IPS-18a (cell line): ENCODE data around the gene NADSYN1.
"Not testable (repeated sequence)": the region's sequence is repeated elsewhere in the genome, so short reads cannot be mapped to it uniquely, and the experiment has no call there.

ENCODE experiments used
- H3K27ac ChIP-seq: one replicate; pipeline ENCODE4 v1.5.1; 2013; ENCODE audit warnings: low read length
- H3K27me3 ChIP-seq: one replicate; pipeline ENCODE4 v1.6.1; 2013; ENCODE audit warnings: mild to moderate bottlenecking, low read length; ENCODE audit not compliant: control insufficient read depth, insufficient read depth
- H3K36me3 ChIP-seq: one replicate; pipeline ENCODE4 v1.6.1; 2013; ENCODE audit warnings: low read depth, low read length; ENCODE audit not compliant: control insufficient read depth
- H3K4me1 ChIP-seq: one replicate; pipeline ENCODE4 v1.6.1; 2013; ENCODE audit warnings: low read depth, low read length; ENCODE audit not compliant: control insufficient read depth
- H3K4me3 ChIP-seq: one replicate; pipeline ENCODE4 v1.5.1; 2013; ENCODE audit warnings: low read length
- H3K9ac ChIP-seq: one replicate; pipeline ENCODE4 v1.6.1; 2013; ENCODE audit warnings: mild to moderate bottlenecking, low read length, moderate library complexity
- H3K9me3 ChIP-seq: one replicate; pipeline ENCODE4 v1.6.1; 2013; ENCODE audit warnings: low read depth, low read length; ENCODE audit not compliant: control insufficient read depth

The NADSYN1 gene

DNA sequence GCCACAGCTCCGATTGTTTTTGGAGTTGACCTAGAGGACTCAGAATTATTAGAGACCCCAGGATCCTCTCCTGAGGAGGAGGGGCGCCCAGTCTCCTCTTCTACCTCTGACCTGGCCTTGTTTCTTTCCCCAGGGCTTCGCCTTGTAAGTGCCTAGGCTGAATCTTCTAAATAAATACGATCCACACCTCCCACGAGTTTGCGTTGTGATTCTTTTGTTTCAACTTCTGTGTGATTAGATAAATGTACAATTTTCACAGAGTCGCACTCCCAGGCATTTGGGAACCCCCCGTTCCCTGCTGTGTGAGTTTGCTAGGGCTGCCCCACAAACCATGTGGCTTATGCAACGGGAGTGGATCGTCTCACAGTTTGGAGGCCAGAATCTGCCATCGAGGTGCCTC lies 86.0 kb downstream of the NADSYN1 start:
- Histone ChIP-seq H3K4me3 (no peak overlapping the region), H3K9me3 (no peaks in the 10 kb centered on the region), H3K9ac (no peak overlapping the region), H3K27ac (no peak overlapping the region), H3K4me1 (no peaks in the 10 kb centered on the region), H3K36me3 (no peaks in the 10 kb centered on the region), H3K27me3 (no peaks in the 10 kb centered on the region)

GRCh38 chr11:71539971-71540370 lies 87.0 kb downstream of the NADSYN1 start:
- H3K4me3 ChIP-seq, H3K4me1 ChIP-seq: not testable (repeated sequence)

DNA sequence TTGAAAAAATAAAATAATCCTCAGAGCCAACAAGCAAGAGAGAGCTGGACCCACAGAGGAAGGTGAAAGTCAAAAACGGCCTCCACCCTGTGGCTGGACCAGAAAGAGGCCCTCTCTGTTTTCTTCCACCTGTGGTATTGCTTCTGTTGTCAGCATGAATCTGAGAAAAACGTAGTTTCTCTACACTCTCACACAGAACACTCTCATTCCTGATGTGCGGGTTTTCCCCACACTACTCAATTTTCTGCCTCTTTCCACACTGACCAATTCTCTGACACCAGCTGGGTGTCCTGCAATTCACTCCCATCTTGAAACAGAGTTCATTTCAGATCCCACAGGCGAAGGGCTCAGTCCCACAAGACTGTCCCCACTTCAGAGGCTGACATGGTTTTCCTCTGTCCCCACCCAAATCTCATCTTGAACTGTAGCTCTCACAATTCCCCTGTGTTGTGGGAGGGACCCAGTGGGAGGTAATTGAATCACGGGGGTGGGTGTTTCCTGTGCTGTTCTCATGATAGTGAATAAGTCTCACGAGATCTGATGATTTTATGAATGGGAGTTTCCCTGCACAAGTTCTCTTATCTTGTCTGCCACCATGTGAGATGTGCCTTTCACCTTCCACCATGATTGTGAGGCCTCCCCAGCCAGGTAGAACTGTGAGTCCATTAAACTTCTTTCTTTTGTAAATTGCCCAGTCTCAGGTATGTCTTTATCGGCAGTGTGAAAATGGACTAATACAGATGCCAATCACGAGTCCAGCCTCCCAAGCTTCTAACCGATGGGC lies 87.7 kb downstream of the NADSYN1 start:
- not testable (repeated sequence) for H3K9me3 ChIP-seq, H3K36me3 ChIP-seq, H3K4me3 ChIP-seq, H3K27me3 ChIP-seq, H3K27ac ChIP-seq, H3K4me1 ChIP-seq, H3K9ac ChIP-seq

More at GRCh38 chr11:71539971-71540370, 87.0 kb downstream of the NADSYN1 start:
- not testable (repeated sequence) for H3K9me3 ChIP-seq, H3K9ac ChIP-seq, H3K27ac ChIP-seq, H3K36me3 ChIP-seq, H3K27me3 ChIP-seq

DNA sequence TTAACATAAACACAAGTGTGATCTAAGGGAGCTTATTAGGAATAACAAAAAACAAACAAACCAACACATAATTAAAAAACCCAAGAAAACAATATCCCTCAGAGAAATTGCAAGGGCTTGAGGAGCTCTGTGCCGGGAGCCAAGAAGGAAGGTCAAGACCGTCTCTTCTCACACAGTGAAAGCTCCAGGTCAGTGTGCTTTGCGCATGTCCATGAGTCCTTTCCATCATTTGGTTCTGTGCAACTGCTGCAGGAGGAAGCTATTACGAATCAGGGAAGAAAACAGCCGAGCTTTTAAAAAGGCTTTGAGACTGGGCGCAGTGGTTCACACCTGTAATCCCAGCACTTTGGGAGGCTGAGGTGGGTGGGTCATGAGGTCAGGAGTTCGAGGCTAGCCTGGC lies 89.4 kb downstream of the NADSYN1 start:
- Histone ChIP-seq H3K9me3 (no peaks in the 10 kb centered on the region), H3K4me3 (no peak overlapping the region), H3K9ac (no peak overlapping the region), H3K27me3 (no peaks in the 10 kb centered on the region), H3K4me1 (no peaks in the 10 kb centered on the region), H3K27ac (no peak overlapping the region), H3K36me3 (no peaks in the 10 kb centered on the region)

DNA sequence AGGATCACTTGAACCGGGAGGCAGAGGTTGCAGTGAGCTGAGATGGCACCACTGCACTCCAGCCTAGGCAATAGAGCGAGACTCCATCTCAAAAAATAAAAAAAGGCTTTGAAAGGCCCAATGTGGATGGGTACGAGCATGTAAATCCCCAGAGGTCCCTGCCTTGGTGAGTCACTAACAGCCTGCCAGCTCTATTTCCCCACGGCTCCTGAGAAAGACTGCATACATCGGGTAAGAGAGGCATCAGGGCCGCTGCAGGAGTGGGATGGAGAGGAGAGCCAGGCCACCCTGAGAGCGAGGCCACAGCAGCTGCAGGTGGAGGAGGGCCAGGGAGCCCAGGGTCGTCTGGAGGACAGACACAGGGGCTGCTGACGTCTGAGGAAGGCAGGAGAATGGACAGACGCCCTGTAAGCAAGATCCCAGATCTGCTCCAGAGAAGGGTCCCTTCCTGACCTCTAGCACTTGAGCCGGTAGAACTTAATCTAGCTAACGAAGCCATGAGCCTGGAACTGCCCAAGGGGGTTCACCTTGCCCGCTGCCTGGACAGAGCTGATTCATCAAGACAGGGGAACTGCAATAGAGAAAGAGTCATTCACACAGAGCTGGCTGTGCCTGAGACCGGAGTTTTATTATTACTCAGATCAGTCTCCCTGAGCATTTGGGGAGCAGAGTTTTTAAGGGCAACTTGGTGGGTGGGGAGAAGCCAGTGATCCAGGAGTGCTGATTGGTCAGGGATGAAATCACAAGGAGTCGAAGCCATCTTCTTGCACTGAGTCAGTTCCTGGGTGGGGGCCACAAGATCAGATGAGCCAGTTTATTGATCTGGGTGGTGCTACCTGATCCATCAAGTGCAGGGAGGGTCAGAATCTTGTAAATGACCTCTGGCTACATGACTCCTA lies 90.1 kb downstream of the NADSYN1 start:
- no peak overlapping the region for H3K9ac ChIP-seq
- H3K4me3 ChIP-seq, result no peak overlapping the region
- no peaks in the 10 kb centered on the region for H3K4me1 ChIP-seq
- H3K36me3 ChIP-seq, result no peaks in the 10 kb centered on the region
- no peaks in the 10 kb centered on the region for H3K9me3 ChIP-seq
- no peak overlapping the region for H3K27ac ChIP-seq
- no peaks in the 10 kb centered on the region for H3K27me3 ChIP-seq

GRCh38 chr11:71543866-71544265 lies 90.9 kb downstream of the NADSYN1 start:
- Histone ChIP-seq H3K9ac (no peak overlapping the region), H3K4me1 (no peaks in the 10 kb centered on the region), H3K27ac (no peak overlapping the region), H3K27me3 (no peaks in the 10 kb centered on the region), H3K36me3 (no peaks in the 10 kb centered on the region), H3K4me3 (no peak overlapping the region), H3K9me3 (no peaks in the 10 kb centered on the region)

DNA sequence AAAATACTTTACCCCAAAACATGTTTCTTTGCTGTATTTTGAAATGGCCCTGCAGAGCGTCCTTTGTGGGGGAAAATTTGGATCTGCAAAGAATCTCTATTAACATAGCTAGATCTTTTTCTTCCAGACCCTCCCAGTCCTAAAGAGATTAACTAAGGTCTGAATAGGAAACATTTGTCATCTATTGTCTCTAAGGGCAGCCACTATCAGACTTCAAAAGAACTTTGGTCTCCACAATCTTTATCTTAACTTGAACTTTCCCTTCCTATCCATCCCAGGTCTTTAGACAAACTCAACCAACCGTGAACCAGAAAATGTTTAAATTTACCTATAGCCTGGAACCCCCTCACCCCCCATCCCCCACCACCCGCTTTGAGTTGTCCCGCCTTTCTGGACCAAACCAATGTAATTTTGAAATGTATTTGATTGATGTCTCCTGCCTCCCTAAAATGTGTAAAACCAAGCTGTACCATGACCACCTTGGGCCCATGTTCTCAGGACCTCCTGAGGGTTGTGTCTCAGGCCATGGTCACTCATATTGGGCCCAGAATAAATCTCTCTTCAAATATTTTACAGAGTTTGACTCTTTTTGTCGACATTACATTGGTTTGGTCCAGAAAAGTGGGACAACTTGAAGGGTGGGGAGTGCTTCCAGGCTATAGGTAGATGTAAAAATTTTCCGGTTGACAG lies 91.7 kb downstream of the NADSYN1 start:
- H3K4me1 ChIP-seq, result no peaks in the 10 kb centered on the region
- H3K36me3 ChIP-seq, result no peaks in the 10 kb centered on the region
- H3K9me3 ChIP-seq, result no peaks in the 10 kb centered on the region
- no peak overlapping the region for H3K9ac ChIP-seq
- H3K27ac ChIP-seq, result no peak overlapping the region
- no peak overlapping the region for H3K4me3 ChIP-seq
- no peaks in the 10 kb centered on the region for H3K27me3 ChIP-seq

GRCh38 chr11:71545405-71545966 lies 92.5 kb downstream of the NADSYN1 start:
- H3K27me3 ChIP-seq, result no peaks in the 10 kb centered on the region
- H3K4me3 ChIP-seq, result no peak overlapping the region
- H3K36me3 ChIP-seq, result no peaks in the 10 kb centered on the region
- no peaks in the 10 kb centered on the region for H3K4me1 ChIP-seq
- H3K9me3 ChIP-seq, result no peaks in the 10 kb centered on the region
- no peak overlapping the region for H3K27ac ChIP-seq
- no peak overlapping the region for H3K9ac ChIP-seq

- H3K36me3 ChIP-seq, result no peaks in the 10 kb centered on the region
- no peaks in the 10 kb centered on the region for H3K9me3 ChIP-seq
- H3K27me3 ChIP-seq, result no peaks in the 10 kb centered on the region
- no peak within 1 kb of the TSS for H3K4me3 ChIP-seq
- no peaks in the 10 kb centered on the region for H3K4me1 ChIP-seq
- no peak within 1 kb of the TSS for H3K9ac ChIP-seq
- no peak within 1 kb of the TSS for H3K27ac ChIP-seq
Measured at GRCh38 chr11:71548120-71548519, 95.1 kb downstream of the NADSYN1 start, which contains the start of gene KRTAP5-9. TSS of gene KRTAP5-9 (plus strand) at chr11:71548420. CDS start at chr11:71548658, 238 bp downstream.

GRCh38 chr11:71548716-71549151 lies 95.7 kb downstream of the NADSYN1 start:
- Histone ChIP-seq H3K27me3 (no peaks in the 10 kb centered on the region), H3K4me1 (no peaks in the 10 kb centered on the region), H3K4me3 (no peak overlapping the region), H3K9ac (no peak overlapping the region), H3K27ac (no peak overlapping the region), H3K9me3 (no peaks in the 10 kb centered on the region), H3K36me3 (no peaks in the 10 kb centered on the region)
